Measurements from ENCODE around the gene LMAN1L. TPM values are rescaled to one million over a fixed set of nuclear protein-coding genes. Genes with fewer than 3 reads are reported as not detected.

The LMAN1L gene
- total and polyA plus RNA-seq, 4 experiments from 2014 or later = 0.23 to 0.39 TPM; not detected in 2

DNA sequence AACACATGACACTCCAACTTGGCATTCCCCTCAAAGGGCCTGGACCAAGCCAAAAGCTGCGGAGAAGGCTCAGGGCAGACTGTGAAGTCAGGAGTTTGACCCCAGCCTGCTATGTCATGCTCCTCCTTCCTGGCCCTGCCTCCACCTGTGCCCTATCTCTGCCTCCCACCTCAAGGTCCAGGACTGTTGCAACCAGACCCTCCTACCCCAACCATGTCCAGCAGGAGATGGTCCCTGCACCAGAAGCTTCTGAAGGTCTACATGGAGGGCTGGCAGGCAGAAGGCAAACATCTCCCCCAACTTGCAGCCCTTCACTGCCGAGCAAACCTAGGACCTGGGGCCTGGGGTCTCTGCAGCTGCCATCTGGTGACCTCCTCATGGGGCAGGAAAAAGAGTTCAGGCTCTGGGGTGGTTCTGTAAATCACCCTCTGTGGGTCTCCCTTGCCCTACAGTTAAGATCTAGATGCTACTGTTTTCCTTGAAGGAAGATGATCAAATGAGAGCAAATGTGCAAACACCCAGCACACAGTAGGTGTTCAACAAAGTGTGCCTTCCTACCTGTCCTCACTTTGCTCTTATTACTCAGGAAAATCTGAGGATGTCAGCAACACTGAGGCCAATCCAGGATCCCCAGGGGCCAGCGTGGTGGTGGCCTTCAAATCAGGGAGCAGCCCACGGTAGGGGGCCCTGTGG, 42.3 kb upstream of the LMAN1L start:
- Mint-ChIP-seq H3K27me3 (peaks cover 3 to 4% of the 10 kb centered on the region in 2 donors), H3K36me3 (no peaks in the 10 kb centered on the region), H3K4me3 (no peak overlapping the region), H3K9me3 (no peaks in the 10 kb centered on the region), H3K4me1 (peaks cover 11 to 46% (median 25%) of the 10 kb centered on the region in 4 donors), H3K27ac (peak overlapping the region in 1 of 7 donors; percentile 25)
- no peaks in the 10 kb centered on the region for H3K9me3 ChIP-seq (ENCODE audit: control insufficient read depth in 1 of 2, low read length in 2 of 2)
- H3K4me1 ChIP-seq (ENCODE audit: insufficient read depth, low read length) = peaks cover 30% of the 10 kb centered on the region
- DNase-seq = no peak
- H3K36me3 ChIP-seq (ENCODE audit: insufficient read depth, low read length) = no peaks in the 10 kb centered on the region
- H3K4me3 ChIP-seq (ENCODE audit: low read length in 2 of 2) = no peak overlapping the region
- no peaks in the 10 kb centered on the region for H3K27me3 ChIP-seq (ENCODE audit: insufficient read depth, low read length)
- POLR2A ChIA-PET (ENCODE audit: partially characterized antibody) = interaction anchor here (0.6 to 24.9 kb wide), 17 partner anchors 20 to 180 kb away, joined by 3 to 1342 read pairs (median 4); partner anchors contain the start of genes COX5A, CPLX3, CSK and FAM219B
- intact Hi-C loops (cut with micrococcal nuclease) = loop anchor here (2.0 kb wide), 2 partner anchors 64 to 72 kb away; partner anchors contain the start of gene ULK3
- CTCF ChIA-PET (ENCODE audit: partially characterized antibody) = interaction anchor here (0.5 to 31.6 kb wide), 35 partner anchors 12 to 395 kb away, joined by 3 to 1908 read pairs (median 6); partner anchors contain the start of genes CPLX3, CSK, FAM219B and LMAN1L
- no peak overlapping the region for H3K27ac ChIP-seq (ENCODE audit: low read depth, low read length)

DNA sequence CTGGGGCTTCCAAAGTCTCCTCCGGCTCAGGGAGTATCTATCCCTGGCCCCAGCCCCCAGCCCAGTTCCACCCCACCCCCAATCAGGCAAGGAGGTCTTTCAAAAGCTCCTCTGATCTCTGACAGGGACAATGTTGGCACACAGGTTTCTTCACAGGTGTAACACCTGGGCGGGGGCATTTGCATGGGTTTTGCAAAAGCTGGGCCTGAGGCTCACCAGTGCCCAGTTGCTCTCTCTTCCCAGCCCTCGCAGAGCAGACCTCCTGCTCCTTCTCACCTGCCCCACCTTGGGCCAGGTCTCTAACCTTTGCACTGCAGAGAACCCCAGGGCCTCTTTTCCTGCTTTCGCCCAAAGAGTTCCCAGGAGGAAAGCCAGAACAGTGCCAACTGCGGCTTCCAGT, 39.3 kb upstream of the LMAN1L start:
- H3K36me3 ChIP-seq (ENCODE audit: insufficient read depth, low read length) = no peaks in the 10 kb centered on the region
- Mint-ChIP-seq H3K4me1 (peaks cover 26 to 76% (median 52%) of the 10 kb centered on the region in 4 donors), H3K36me3 (no peaks in the 10 kb centered on the region), H3K27ac (peak overlapping the region in 2 of 7 donors; percentile 58 to 69), H3K4me3 (no peak overlapping the region), H3K9me3 (no peaks in the 10 kb centered on the region), H3K27me3 (peaks cover 3 to 4% of the 10 kb centered on the region in 2 donors)
- H3K27me3 ChIP-seq (ENCODE audit: insufficient read depth, low read length) = no peaks in the 10 kb centered on the region
- intact Hi-C loops (cut with micrococcal nuclease) = no loop called here
- no peak overlapping the region for H3K27ac ChIP-seq (ENCODE audit: low read depth, low read length)
- peaks cover 59% of the 10 kb centered on the region for H3K4me1 ChIP-seq (ENCODE audit: insufficient read depth, low read length)
- H3K9me3 ChIP-seq (ENCODE audit: control insufficient read depth in 1 of 2, low read length in 2 of 2) = no peaks in the 10 kb centered on the region
- no peak for DNase-seq
- ChIA-PET POLR2A (ENCODE audit: partially characterized antibody) (interaction anchor here (1.6 to 24.9 kb wide), 3 partner anchors 17 to 128 kb away, joined by 5 to 1342 read pairs (median 26); partner anchors contain the start of gene CSK), CTCF (ENCODE audit: partially characterized antibody) (interaction anchor here (3.5 to 31.6 kb wide), 5 partner anchors 22 to 177 kb away, joined by 13 to 1908 read pairs (median 97); partner anchors contain the start of genes CSK, LMAN1L and ULK3)
- H3K4me3 ChIP-seq (ENCODE audit: low read length in 2 of 2) = no peak overlapping the region

DNA sequence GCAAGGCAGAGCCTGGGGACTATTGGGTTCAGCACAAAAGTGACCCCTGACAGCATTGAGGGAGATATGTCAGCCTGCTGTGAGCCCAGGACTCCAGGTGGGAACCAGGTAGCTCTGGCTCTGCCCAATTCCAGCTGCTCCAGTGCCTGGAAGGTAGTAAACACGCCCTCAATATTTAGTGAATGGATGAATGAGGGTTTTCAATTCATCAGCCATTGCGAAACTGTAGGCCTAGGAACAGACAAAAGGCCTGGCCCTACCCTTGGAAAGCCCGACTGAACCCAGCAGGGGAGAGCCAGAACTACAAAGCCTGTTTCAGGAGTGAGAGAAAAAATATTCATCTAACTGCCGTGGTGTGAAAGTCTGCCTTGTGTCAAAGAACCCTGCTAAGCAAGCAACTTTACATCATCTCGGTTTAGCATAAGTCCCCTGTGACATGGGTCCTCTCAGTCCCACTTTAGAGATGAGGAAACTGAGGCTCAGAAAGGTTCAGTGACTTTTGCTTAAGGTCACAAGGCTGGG, 38.8 kb upstream of the LMAN1L start:
- H3K27ac Mint-ChIP-seq = peak overlapping the region in 6 of 7 donors; percentile 24 to 86 (median 60)
- intact Hi-C loops (cut with micrococcal nuclease) = no loop called here
- Histone ChIP-seq H3K27me3 (ENCODE audit: insufficient read depth, low read length) (no peaks in the 10 kb centered on the region), H3K27ac (ENCODE audit: low read depth, low read length) (no peak overlapping the region), H3K36me3 (ENCODE audit: insufficient read depth, low read length) (no peaks in the 10 kb centered on the region), H3K9me3 (ENCODE audit: control insufficient read depth in 1 of 2, low read length in 2 of 2) (no peaks in the 10 kb centered on the region), H3K4me1 (ENCODE audit: insufficient read depth, low read length) (peaks cover 64% of the 10 kb centered on the region), H3K4me3 (ENCODE audit: low read length in 2 of 2) (no peak overlapping the region)
- H3K27me3 Mint-ChIP-seq = peaks cover under 1% of the 10 kb centered on the region in 2 donors
- H3K4me1 Mint-ChIP-seq = peaks cover 28 to 78% (median 55%) of the 10 kb centered on the region in 4 donors
- CTCF ChIA-PET (ENCODE audit: partially characterized antibody) = interaction anchor here (0.7 to 31.6 kb wide), 5 partner anchors 21 to 141 kb away, joined by 3 to 1908 read pairs (median 13); partner anchors contain the start of genes CSK, LMAN1L and ULK3
- POLR2A ChIA-PET (ENCODE audit: partially characterized antibody) = interaction anchor here (1.6 to 24.9 kb wide), 2 partner anchors 16 to 34 kb away, joined by 5 to 1342 read pairs; partner anchors contain the start of gene CSK
- DNase-seq = no peak
- no peaks in the 10 kb centered on the region for H3K36me3 Mint-ChIP-seq
- no peak overlapping the region for H3K4me3 Mint-ChIP-seq
- no peaks in the 10 kb centered on the region for H3K9me3 Mint-ChIP-seq

DNA sequence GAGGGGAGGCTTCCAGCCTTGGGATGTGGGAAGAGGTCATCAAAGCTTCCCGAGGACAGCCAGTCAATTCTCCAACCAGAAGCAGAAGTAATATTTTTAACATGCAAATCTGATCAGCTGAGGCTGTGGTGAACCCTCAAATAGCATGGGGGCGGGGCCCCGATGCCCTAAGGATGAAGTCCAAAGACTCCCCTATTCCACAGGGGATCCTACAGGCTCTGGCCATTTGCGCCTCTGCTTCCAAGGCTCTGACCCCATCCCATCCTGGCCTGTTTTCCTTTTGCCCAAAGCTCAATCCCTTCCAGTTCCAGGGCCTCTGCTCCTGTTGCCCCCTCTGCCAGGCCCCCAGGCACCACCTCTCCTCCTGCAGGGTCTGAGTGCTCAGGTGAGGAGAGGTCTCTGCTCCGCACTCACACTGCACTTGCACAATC, 37.5 kb upstream of the LMAN1L start:
- no peaks in the 10 kb centered on the region for H3K9me3 ChIP-seq (ENCODE audit: control insufficient read depth in 1 of 2, low read length in 2 of 2)

GRCh38 chr15:74775894-74776293, 36.7 kb upstream of the LMAN1L start:
- H3K27ac ChIP-seq (ENCODE audit: low read depth, low read length) = peak overlapping the region; percentile 81
- intact Hi-C loops (cut with micrococcal nuclease) = no loop called here

More for the DNA sequence above, 37.5 kb upstream of the LMAN1L start:
- Histone ChIP-seq H3K27me3 (ENCODE audit: insufficient read depth, low read length) (no peaks in the 10 kb centered on the region), H3K27ac (ENCODE audit: low read depth, low read length) (peak overlapping the region; percentile 17), H3K36me3 (ENCODE audit: insufficient read depth, low read length) (no peaks in the 10 kb centered on the region), H3K4me1 (ENCODE audit: insufficient read depth, low read length) (peaks cover 77% of the 10 kb centered on the region), H3K4me3 (ENCODE audit: low read length in 2 of 2) (no peak overlapping the region)
- no peak for DNase-seq
- CTCF ChIA-PET (ENCODE audit: partially characterized antibody) = interaction anchor here (2.4 to 31.6 kb wide), 3 partner anchors 20 to 176 kb away, joined by 5 to 1908 read pairs (median 389); partner anchors contain the start of genes CSK and LMAN1L
- peak overlapping the region in 2 of 8 donors; percentile 31 to 43 for H3K4me3 Mint-ChIP-seq
- POLR2A ChIA-PET (ENCODE audit: partially characterized antibody) = interaction anchor here (3.3 to 24.9 kb wide), 2 partner anchors 15 to 29 kb away, joined by 17 to 1342 read pairs; partner anchors contain the start of gene CSK
- no peaks in the 10 kb centered on the region for H3K9me3 Mint-ChIP-seq
- peak overlapping the region; percentile 65 to 98 (median 84) for H3K27ac Mint-ChIP-seq
- H3K4me1 Mint-ChIP-seq = peaks cover 38 to 89% (median 66%) of the 10 kb centered on the region in 4 donors
- no peaks in the 10 kb centered on the region for H3K27me3 Mint-ChIP-seq
- intact Hi-C loops (cut with micrococcal nuclease) = no loop called here
- no peaks in the 10 kb centered on the region for H3K36me3 Mint-ChIP-seq

GRCh38 chr15:74776821-74777768, 35.5 kb upstream of the LMAN1L start:
- ChIA-PET POLR2A (ENCODE audit: partially characterized antibody) (interaction anchor here (0.7 to 24.9 kb wide), 16 partner anchors 8 to 236 kb away, joined by 3 to 1342 read pairs (median 4); partner anchors contain the start of genes ARID3B, CLK3, COX5A and CSK), CTCF (ENCODE audit: partially characterized antibody) (interaction anchor here (0.8 to 36.4 kb wide), 13 partner anchors 2 to 180 kb away, joined by 3 to 1908 read pairs (median 7); partner anchors contain the start of genes CSK, FAM219B, LMAN1L and RPP25)
- peaks cover 78% of the 10 kb centered on the region for H3K4me1 ChIP-seq (ENCODE audit: insufficient read depth, low read length)
- no peaks in the 10 kb centered on the region for H3K27me3 Mint-ChIP-seq
- peak overlapping the region; percentile 69 to 97 (median 82) for H3K4me3 Mint-ChIP-seq
- peaks cover 0 to 7% of the 10 kb centered on the region in 2 donors for H3K36me3 Mint-ChIP-seq
- peaks cover 46 to 86% (median 72%) of the 10 kb centered on the region in 4 donors for H3K4me1 Mint-ChIP-seq
- H3K4me3 ChIP-seq (ENCODE audit: low read length in 2 of 2) = peak overlapping the region; percentile 3 to 52
- H3K27ac ChIP-seq (ENCODE audit: low read depth, low read length) = peak overlapping the region; percentile 81
- H3K9me3 ChIP-seq (ENCODE audit: control insufficient read depth in 1 of 2, low read length in 2 of 2) = no peaks in the 10 kb centered on the region
- H3K27ac Mint-ChIP-seq = peak overlapping the region; percentile 91 to 98 (median 96)
- intact Hi-C loops (cut with micrococcal nuclease) = no loop called here
- DNase-seq = peak; percentile 58 to 86 (median 67)
- H3K36me3 ChIP-seq (ENCODE audit: insufficient read depth, low read length) = no peaks in the 10 kb centered on the region
- H3K27me3 ChIP-seq (ENCODE audit: insufficient read depth, low read length) = no peaks in the 10 kb centered on the region
- H3K9me3 Mint-ChIP-seq = no peaks in the 10 kb centered on the region

More at GRCh38 chr15:74775894-74776293, 36.7 kb upstream of the LMAN1L start:
- Histone ChIP-seq H3K27me3 (ENCODE audit: insufficient read depth, low read length) (no peaks in the 10 kb centered on the region), H3K36me3 (ENCODE audit: insufficient read depth, low read length) (no peaks in the 10 kb centered on the region), H3K4me1 (ENCODE audit: insufficient read depth, low read length) (peaks cover 82% of the 10 kb centered on the region), H3K9me3 (ENCODE audit: control insufficient read depth in 1 of 2, low read length in 2 of 2) (no peaks in the 10 kb centered on the region), H3K4me3 (ENCODE audit: low read length in 2 of 2) (no peak overlapping the region)
- Mint-ChIP-seq H3K9me3 (no peaks in the 10 kb centered on the region), H3K4me3 (peak overlapping the region in 3 of 8 donors; percentile 17 to 96 (median 78)), H3K27me3 (no peaks in the 10 kb centered on the region), H3K36me3 (peaks cover 0 to under 1% of the 10 kb centered on the region in 2 donors), H3K27ac (peak overlapping the region; percentile 79 to 98 (median 96)), H3K4me1 (peaks cover 44 to 95% (median 72%) of the 10 kb centered on the region in 4 donors)
- POLR2A ChIA-PET (ENCODE audit: partially characterized antibody) = interaction anchor here (3.3 to 24.9 kb wide), 2 partner anchors 14 to 28 kb away, joined by 17 to 1342 read pairs; partner anchors contain the start of gene CSK
- CTCF ChIA-PET (ENCODE audit: partially characterized antibody) = interaction anchor here (2.4 to 31.6 kb wide), 5 partner anchors 19 to 175 kb away, joined by 5 to 1908 read pairs (median 32); partner anchors contain the start of genes CSK and LMAN1L
- no peak for DNase-seq

Data from CD4-positive, alpha-beta memory T cell (primary cell).